Ascending aorta (tissue), 2 donors: ENCODE measurements around the gene RCOR3. TPM values are rescaled to one million over a fixed set of nuclear protein-coding genes. Genes with fewer than 3 reads are reported as not detected.
A peak's percentile ranks its signal among the peaks of the same experiment; 100 is the strongest.

Experiments used
- DNase-seq, 2 donors: peaks; one replicate each; pipeline ENCODE4 v3.0.0-alpha.2; 2019; ENCODE audit warnings: low spot score in 2 of 2
- H3K27ac ChIP-seq, 2 donors: fragments of 200-600 bp; sonication (generic); one replicate each; pipeline ENCODE4 v1.5.1; 2016 to 2017; ENCODE audit warnings: mild to moderate bottlenecking in 1 of 2
- H3K27me3 ChIP-seq: fragments of 200-600 bp; sonication (generic); one replicate; pipeline ENCODE4 v1.5.1; 2017
- H3K36me3 ChIP-seq, 2 donors: fragments of 200-600 bp; sonication (generic); one replicate each; pipeline ENCODE4 v1.5.1; 2016
- H3K4me1 ChIP-seq, 2 donors: fragments of 200-600 bp; sonication (generic); one replicate each; pipeline ENCODE4 v1.5.1; 2016 to 2017; ENCODE audit warnings: mild to moderate bottlenecking in 1 of 2
- H3K4me3 ChIP-seq, 2 donors: fragments of 200-600 bp; sonication (generic); one replicate each; pipeline ENCODE4 v1.5.1; 2016 to 2017; ENCODE audit warnings: mild to moderate bottlenecking in 1 of 2
- H3K9me3 ChIP-seq, 2 donors: fragments of 200-600 bp; sonication (generic); one replicate each; pipeline ENCODE4 v1.5.1; 2016
- CTCF ChIP-seq, 3 experiments: fragments of 200-600 bp in 2 of 3; fragments of 450-650 bp in 1 of 3; sonication (generic) in 2 of 3; IDR thresholded peaks; one replicate each; pipeline ENCODE4 v1.5.1; 2016 to 2019; ENCODE audit warnings: antibody characterized with exemption in 3 of 3, mild to moderate bottlenecking in 1 of 3, moderate library complexity in 1 of 3
- intact Hi-C: fragments of 100-400 bp; cut with DNase I; formaldehyde crosslinking; loops from one replicate; pipeline ENCODE4 v1.15.1; 2023
- total RNA-seq: library from RNA; depleted of rRNA; stranded (reverse); fragments of >200 nt; gene quantifications from one replicate; pipeline ENCODE4 v1.1.0, GENCODE V29; 2016

The RCOR3 gene
- total RNA-seq, 1 donor from 2014 or later, result 10.3 TPM

- Histone ChIP-seq H3K27ac (peak overlapping the region; percentile 84 to 98), H3K4me3 (peak overlapping the region in 1 of 2 donors; percentile 91), H3K9me3 (no peaks in the 10 kb centered on the region), H3K27me3 (no peaks in the 10 kb centered on the region), H3K4me1 (peaks cover 24 to 43% of the 10 kb centered on the region in 2 donors), H3K36me3 (no peaks in the 10 kb centered on the region)
- no peak for DNase-seq
- intact Hi-C loops, result loop anchor here (2.0 to 5.0 kb wide), 2 partner anchors 28 to 248 kb away; partner anchors contain the start of gene SLC30A1
- TF ChIP-seq CTCF (IDR thresholded peaks at IDR 0.05), result no peak
Observed at GRCh38 chr1:211328866-211329475, 69.8 kb downstream of the RCOR3 start.

DNA sequence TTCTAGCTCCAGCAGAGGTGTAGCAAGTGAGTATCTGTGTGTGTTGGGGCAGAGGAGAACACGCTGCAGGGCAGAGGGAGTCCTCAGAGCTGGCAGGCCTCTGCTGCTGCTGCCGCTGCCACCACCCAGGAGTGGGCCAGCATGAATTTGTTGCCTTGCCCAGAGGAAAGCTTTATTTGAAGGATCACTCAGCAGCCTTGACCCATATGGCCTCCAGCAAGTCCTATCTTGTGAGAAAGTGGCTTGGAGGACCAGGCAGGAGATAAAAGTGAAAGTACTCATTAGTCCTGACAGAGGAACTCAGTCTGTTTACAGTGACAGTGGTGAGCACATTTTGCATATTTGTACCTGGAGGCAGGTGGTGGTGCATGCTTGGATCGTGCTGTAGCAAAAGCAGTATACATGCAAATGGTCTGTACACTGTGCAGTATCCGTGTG is 70.6 kb downstream of the RCOR3 start:
- H3K36me3 ChIP-seq, result no peaks in the 10 kb centered on the region
- H3K9me3 ChIP-seq, result no peaks in the 10 kb centered on the region
- H3K4me3 ChIP-seq, result peak overlapping the region; percentile 7 to 91
- H3K4me1 ChIP-seq, result peaks cover 24 to 45% of the 10 kb centered on the region in 2 donors
- H3K27ac ChIP-seq, result peak overlapping the region; percentile 84 to 98
- no peak for DNase-seq
- H3K27me3 ChIP-seq, result no peaks in the 10 kb centered on the region
- intact Hi-C loops, result loop anchor here (2.0 to 5.0 kb wide), 2 partner anchors 27 to 248 kb away; partner anchors contain the start of gene SLC30A1
- TF ChIP-seq CTCF (IDR thresholded peaks at IDR 0.05), result no peak

DNA sequence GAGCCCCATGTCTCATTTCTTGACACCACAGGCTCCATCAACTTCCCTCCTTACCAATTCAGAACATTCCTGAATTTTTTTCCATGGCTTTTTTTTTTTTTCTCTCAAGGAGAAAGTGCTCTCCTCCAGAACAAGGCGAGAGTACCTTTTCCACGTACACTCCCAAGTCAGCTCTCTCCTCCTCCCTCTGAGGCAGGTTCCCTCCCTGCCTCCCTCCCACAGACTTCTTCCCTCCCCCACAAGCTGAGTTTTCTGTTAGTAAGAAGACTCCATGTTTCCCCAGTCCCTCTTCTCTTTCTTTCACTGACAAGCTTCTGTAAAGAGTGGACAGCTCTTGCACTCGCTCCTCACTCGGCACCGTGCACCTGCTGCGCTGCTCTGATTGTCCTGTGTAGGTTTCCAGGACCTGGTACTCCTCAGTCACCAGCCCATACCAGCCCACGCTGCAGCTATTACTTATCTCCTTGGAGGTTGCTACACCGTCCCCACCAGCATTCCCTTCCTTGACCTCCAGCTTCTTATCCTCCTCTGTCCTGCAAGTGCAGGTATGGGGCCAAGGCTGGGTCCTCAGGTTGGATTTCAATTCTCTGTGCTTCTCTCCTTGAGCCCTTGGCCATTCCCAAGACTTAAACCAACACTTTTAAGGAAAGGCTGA is 71.2 kb downstream of the RCOR3 start:
- Histone ChIP-seq H3K4me1 (peaks cover 24 to 51% of the 10 kb centered on the region in 2 donors), H3K36me3 (no peaks in the 10 kb centered on the region), H3K9me3 (no peaks in the 10 kb centered on the region), H3K27me3 (no peaks in the 10 kb centered on the region), H3K4me3 (peak overlapping the region in 1 of 2 donors; percentile 91), H3K27ac (no peak overlapping the region)
- intact Hi-C loops, result no loop called here
- TF ChIP-seq CTCF (IDR thresholded peaks at IDR 0.05), result no peak
- no peak for DNase-seq

GRCh38 chr1:211331011-211331709 is 72.0 kb downstream of the RCOR3 start:
- no peak for DNase-seq
- no peak overlapping the region for H3K4me3 ChIP-seq
- H3K4me1 ChIP-seq, result peaks cover 25 to 56% of the 10 kb centered on the region in 2 donors
- no peaks in the 10 kb centered on the region for H3K9me3 ChIP-seq
- no peak overlapping the region for H3K27ac ChIP-seq
- no peaks in the 10 kb centered on the region for H3K27me3 ChIP-seq
- TF ChIP-seq CTCF (IDR thresholded peaks at IDR 0.05), result no peak
- intact Hi-C loops, result no loop called here
- no peaks in the 10 kb centered on the region for H3K36me3 ChIP-seq

GRCh38 chr1:211332036-211332616 is 73.0 kb downstream of the RCOR3 start:
- TF ChIP-seq CTCF (IDR thresholded peaks at IDR 0.05), result no peak
- Histone ChIP-seq H3K36me3 (no peaks in the 10 kb centered on the region), H3K4me1 (peaks cover 24 to 61% of the 10 kb centered on the region in 2 donors), H3K4me3 (no peak overlapping the region), H3K9me3 (no peaks in the 10 kb centered on the region), H3K27ac (no peak overlapping the region), H3K27me3 (no peaks in the 10 kb centered on the region)
- DNase-seq, result no peak
- intact Hi-C loops, result no loop called here
